ENCODE results near the gene PGLYRP4. TPM values are rescaled to one million over a fixed set of nuclear protein-coding genes. Genes with fewer than 3 reads are reported as not detected.

The PGLYRP4 gene
- total and polyA plus RNA-seq, 2 of the 4 experiments (the other 2 are of a cell fraction), result not detected

GRCh38 chr1:153387785-153388184, 39.1 kb upstream of the PGLYRP4 start:
- H3K36me3 ChIP-seq (ENCODE audit: control insufficient read depth, insufficient read depth, low read length), result no peaks in the 10 kb centered on the region
- no peak overlapping the region for H2BK5ac ChIP-seq (ENCODE audit: low read depth, low read length, poor library complexity, severe bottlenecking)
- in situ Hi-C loops (cut with MboI; ENCODE audit: low sequenced_read_pairs) (no loop called here), dilution Hi-C loops (cut with HindIII; ENCODE audit: low sequenced_read_pairs, unreplicated experiment) (no loop called here), intact Hi-C loops (cut with micrococcal nuclease) (no loop called here)
- H2AK9ac ChIP-seq (replicated peaks; ENCODE audit: low read depth, low read length, poor library complexity), result no peak overlapping the region
- H3K79me1 ChIP-seq (ENCODE audit: low read depth in 1 of 2, low read length in 2 of 2), result no peaks in the 10 kb centered on the region
- BruUV-seq (replicated peaks), result no TSS peak
- H2AK5ac ChIP-seq (ENCODE audit: low read depth, low read length), result no peak overlapping the region
- no peak overlapping the region for H2BK120ac ChIP-seq (ENCODE audit: low read depth, low read length)
- no peak overlapping the region for H3K27ac ChIP-seq (ENCODE audit: insufficient read depth, low read length)
- no peak overlapping the region for H4K91ac ChIP-seq (ENCODE audit: insufficient read depth, low read depth, low read length)
- DNase-seq (no peak), ATAC-seq (ENCODE audit: low read depth) (no peak)
- no peak for TF ChIP-seq MXI1 (IDR thresholded peaks at IDR 0.05; ENCODE audit: borderline replicate concordance, low read depth, low read length)
- TF ChIP-seq, protein P1, sequence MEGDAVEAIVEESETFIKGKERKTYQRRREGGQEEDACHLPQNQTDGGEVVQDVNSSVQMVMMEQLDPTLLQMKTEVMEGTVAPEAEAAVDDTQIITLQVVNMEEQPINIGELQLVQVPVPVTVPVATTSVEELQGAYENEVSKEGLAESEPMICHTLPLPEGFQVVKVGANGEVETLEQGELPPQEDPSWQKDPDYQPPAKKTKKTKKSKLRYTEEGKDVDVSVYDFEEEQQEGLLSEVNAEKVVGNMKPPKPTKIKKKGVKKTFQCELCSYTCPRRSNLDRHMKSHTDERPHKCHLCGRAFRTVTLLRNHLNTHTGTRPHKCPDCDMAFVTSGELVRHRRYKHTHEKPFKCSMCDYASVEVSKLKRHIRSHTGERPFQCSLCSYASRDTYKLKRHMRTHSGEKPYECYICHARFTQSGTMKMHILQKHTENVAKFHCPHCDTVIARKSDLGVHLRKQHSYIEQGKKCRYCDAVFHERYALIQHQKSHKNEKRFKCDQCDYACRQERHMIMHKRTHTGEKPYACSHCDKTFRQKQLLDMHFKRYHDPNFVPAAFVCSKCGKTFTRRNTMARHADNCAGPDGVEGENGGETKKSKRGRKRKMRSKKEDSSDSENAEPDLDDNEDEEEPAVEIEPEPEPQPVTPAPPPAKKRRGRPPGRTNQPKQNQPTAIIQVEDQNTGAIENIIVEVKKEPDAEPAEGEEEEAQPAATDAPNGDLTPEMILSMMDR (conservative IDR thresholded peaks at IDR 0.05; ENCODE audit: low read depth, low read length), result no peak
- TF ChIP-seq RFX5 (IDR thresholded peaks at IDR 0.05; ENCODE audit: low read depth, low read length), result no peak
- TF ChIP-seq POLR2A (IDR thresholded peaks at IDR 0.05; ENCODE audit: low read depth, low read length), result no peak
- no peak for TF ChIP-seq MAZ (IDR thresholded peaks at IDR 0.05; ENCODE audit: borderline replicate concordance, low read depth, low read length)
- TF ChIP-seq CEBPB (IDR thresholded peaks at IDR 0.05; ENCODE audit: low read depth, low read length), result no peak
- no peak for TF ChIP-seq RCOR1 (IDR thresholded peaks at IDR 0.05; ENCODE audit: insufficient replicate concordance, low read length)
- TF ChIP-seq SMC3 (IDR thresholded peaks at IDR 0.05; ENCODE audit: low read depth, low read length), result no peak
- TF ChIP-seq MAFK (IDR thresholded peaks at IDR 0.05; ENCODE audit: low read depth, low read length), result no peak
- TF ChIP-seq BHLHE40 (IDR thresholded peaks at IDR 0.05; ENCODE audit: low read depth, low read length), result no peak
- TF ChIP-seq CHD1 (IDR thresholded peaks at IDR 0.05; ENCODE audit: low read depth, low read length), result no peak
- TF ChIP-seq NFE2L2 (IDR thresholded peaks at IDR 0.05; ENCODE audit: low read depth, low read length), result no peak
- TF ChIP-seq FOS (IDR thresholded peaks at IDR 0.05; ENCODE audit: low read depth, low read length), result no peak
- H3K4me2 ChIP-seq (ENCODE audit: low read depth, low read length), result no peak overlapping the region
- no peak overlapping the region for H3K4me3 ChIP-seq (ENCODE audit: insufficient read depth, low read depth, low read length)
- no peaks in the 10 kb centered on the region; the same call in 1 of the 2 replicates for H3K27me3 ChIP-seq (ENCODE audit: control insufficient read depth, insufficient read depth, low read length)
- no peak overlapping the region for H3K4ac ChIP-seq (ENCODE audit: low read depth, low read length)
- no peak overlapping the region for H2AFZ ChIP-seq (replicated peaks; ENCODE audit: low read length, poor library complexity)
- no peak overlapping the region for H2BK20ac ChIP-seq (ENCODE audit: low read depth, low read length)
- no peak overlapping the region for H2BK15ac ChIP-seq (ENCODE audit: low read depth, low read length)
- H3K56ac ChIP-seq (ENCODE audit: extremely low read depth, insufficient read depth, low read length), result no peak overlapping the region
- H3K4me1 ChIP-seq (ENCODE audit: control insufficient read depth, insufficient read depth, low read length), result no peaks in the 10 kb centered on the region
- CTCF ChIA-PET, result no interaction called here
- no peak overlapping the region for H3K23ac ChIP-seq (ENCODE audit: low read depth, low read length)
- no peak overlapping the region for H3K14ac ChIP-seq (replicated peaks; ENCODE audit: low read depth, low read length)
- WGBS, 2 experiments (ENCODE audit: extremely low coverage in 2 of 2, insufficient read length in 1 of 2), result 25% methylated on average over 4 of the region's 4 CpGs; no CpG with 5 or more reads in 1 of the 2 experiments
- H3K9me1 ChIP-seq (ENCODE audit: insufficient read depth, low read length), result no peaks in the 10 kb centered on the region
- H4K20me1 ChIP-seq (ENCODE audit: insufficient read depth, low read length), result no peaks in the 10 kb centered on the region
- H3K18ac ChIP-seq (ENCODE audit: low read depth, low read length), result no peak overlapping the region
- H3K9me3 ChIP-seq (ENCODE audit: control insufficient read depth, insufficient read depth, low read length), result no peaks in the 10 kb centered on the region
- H3K9ac ChIP-seq (ENCODE audit: low read depth, low read length), result no peak overlapping the region
- POLR2A ChIA-PET (ENCODE audit: unreplicated experiment), result no interaction called here
- no peak overlapping the region for H4K8ac ChIP-seq (ENCODE audit: low read depth in 2 of 2, low read length in 2 of 2)
- H4K5ac ChIP-seq (ENCODE audit: low read depth, low read length), result no peak overlapping the region
